K562 (cell line): Measurements from ENCODE around the gene TMC1. TPM values are rescaled to one million over a fixed set of nuclear protein-coding genes. Genes with fewer than 3 reads are reported as not detected.

Source experiments
- ATAC-seq: fragments of 200-7000 bp; cut with Tn5 transposase; 3 replicates; pipeline ENCODE4 v1.9.1; 2020; ENCODE audit warnings: moderate library complexity
- BruUV-seq: library from RNA; stranded (reverse); fragments of 400-500 nt; replicated peaks from 2 replicates; lab custom pipeline; 2021; lab: Mats Ljungman, UMichigan
- CTCF ChIA-PET: fragments of 300-600 bp; formaldehyde crosslinking; extraction: SDS; loops from one replicate; lab custom pipeline; 2021; ENCODE audit warnings: low intra/inter-chr PET ratio; lab: Yijun Ruan, JAX
- POLR2A ChIA-PET: fragments of 300-600, 350-650 bp; sonication (Branson Sonifier 250); formaldehyde crosslinking; extraction: SDS; loops from one replicate; lab custom pipeline; 2021; ENCODE audit warnings: antibody characterized with exemption, inconsistent platforms; lab: Yijun Ruan, JAX
- DNase-seq, 4 experiments: peaks; one replicate each; pipeline versions ENCODE4 v3.0.0 to v3.0.0-alpha.2; 2011 to 2018; ENCODE audit warnings: low spot score in 3 of 4, mixed read lengths in 3 of 4; ENCODE audit errors: extremely low read depth in 1 of 4
- FAIRE-seq: peaks from 2 replicates; lab custom pipeline; 2011; peaks lifted over from hg19 to GRCh38; lab: Jason Lieb, UNC
- H2AFZ ChIP-seq: 2 replicates; pipeline ENCODE4 v1.6.0; 2011; ENCODE audit warnings: low read depth, low read length, control low read depth, inconsistent platforms
- H3K27ac ChIP-seq: fragments of 200-600 bp; 3 replicates; pipeline ENCODE4 v1.8.0; 2011; ENCODE audit warnings: low read depth, mild to moderate bottlenecking, control low read depth, inconsistent platforms, low read length, moderate library complexity, mixed read lengths; ENCODE audit errors: extremely low read depth
- H3K27me3 ChIP-seq, 2 experiments: fragments of 300-600 bp in 1 of 2; 2 replicates in 1 of 2; 3 replicates in 1 of 2; pipeline versions ENCODE4 v1.6.0 to v1.8.0; 2011; ENCODE audit warnings: inconsistent platforms in 2 of 2, low read length in 2 of 2, mild to moderate bottlenecking in 1 of 2, mixed read lengths in 1 of 2, moderate library complexity in 1 of 2; ENCODE audit not compliant: control insufficient read depth in 2 of 2, insufficient read depth in 2 of 2
- H3K36me3 ChIP-seq: fragments of 300-600 bp; 3 replicates; pipeline ENCODE4 v1.8.0; 2011; ENCODE audit warnings: mild to moderate bottlenecking, low read length, inconsistent platforms; ENCODE audit not compliant: control insufficient read depth, insufficient read depth
- H3K4me1 ChIP-seq, 2 experiments: fragments of 200-600 bp in 1 of 2; replicated peaks in 1 of 2; 2 replicates in 1 of 2; 3 replicates in 1 of 2; pipeline versions ENCODE4 v1.5.1 to v1.8.0; 2011; ENCODE audit warnings: inconsistent platforms in 2 of 2, low read length in 2 of 2, mild to moderate bottlenecking in 1 of 2, mixed read lengths in 1 of 2, moderate library complexity in 1 of 2; ENCODE audit not compliant: control insufficient read depth in 2 of 2, insufficient read depth in 2 of 2
- H3K4me2 ChIP-seq: 2 replicates; pipeline ENCODE4 v1.6.1; 2011; ENCODE audit warnings: low read length, control low read depth, inconsistent platforms, mixed read lengths; ENCODE audit not compliant: insufficient read depth
- H3K4me3 ChIP-seq: fragments of 200-600 bp; sonication (generic), shearing (Covaris generic); 2 replicates; pipeline ENCODE4 v1.5.1; 2016; ENCODE audit warnings: control low read depth, inconsistent platforms
- H3K79me2 ChIP-seq: fragments of 200-600 bp; 3 replicates; pipeline ENCODE4 v1.8.0; 2011; ENCODE audit warnings: low read length, inconsistent platforms; ENCODE audit not compliant: control insufficient read depth, insufficient read depth
- H3K9ac ChIP-seq, 2 experiments: 2 replicates each; pipeline versions ENCODE4 v1.6.0 to v1.6.1; 2011; ENCODE audit warnings: low read depth in 2 of 2, low read length in 2 of 2, control low read depth in 1 of 2, inconsistent platforms in 1 of 2, mild to moderate bottlenecking in 1 of 2, mixed read lengths in 1 of 2; ENCODE audit not compliant: insufficient read depth in 1 of 2
- H3K9me1 ChIP-seq: one replicate; pipeline ENCODE4 v1.6.0; 2011; ENCODE audit warnings: inconsistent platforms, mild to moderate bottlenecking, low read length, moderate library complexity; ENCODE audit not compliant: control insufficient read depth, insufficient read depth
- H3K9me3 ChIP-seq: replicated peaks from 2 replicates; pipeline ENCODE4 v1.5.1; 2011; ENCODE audit warnings: low read depth, low read length, inconsistent platforms; ENCODE audit not compliant: control insufficient read depth, insufficient read depth
- H4K20me1 ChIP-seq: replicated peaks from 2 replicates; pipeline ENCODE4 v1.6.1; 2011; ENCODE audit warnings: low read length, inconsistent platforms, mixed read lengths; ENCODE audit not compliant: control insufficient read depth, insufficient read depth
- ARID1B ChIP-seq: fragments of 450-650 bp; IDR thresholded peaks from 2 replicates; pipeline ENCODE4 v1.6.1; 2016; ENCODE audit warnings: antibody characterized with exemption, mild to moderate bottlenecking, inconsistent platforms
- CBFA2T3 ChIP-seq: fragments of 450-650 bp; IDR thresholded peaks from 2 replicates; pipeline ENCODE4 v1.6.1; 2017
- CBX2 ChIP-seq: fragments of 200-600 bp; sonication (generic); IDR thresholded peaks from one replicate; pipeline ENCODE4 v1.6.1; 2012; ENCODE audit warnings: mild to moderate bottlenecking, low read length, inconsistent platforms; ENCODE audit not compliant: insufficient read depth, poor library complexity, severe bottlenecking
- DLX4 ChIP-seq: fragments of 250-450 bp; sonication (Bioruptor Pico); IDR thresholded peaks from 2 replicates; pipeline ENCODE4 v1.6.1; 2021; ENCODE audit warnings: mild to moderate bottlenecking
- DPF2 ChIP-seq: fragments of 450-650 bp; IDR thresholded peaks from 2 replicates; pipeline ENCODE4 v1.6.1; 2016
- ETS2 ChIP-seq: IDR thresholded peaks from 2 replicates; pipeline ENCODE4 v1.6.1; 2016; ENCODE audit warnings: borderline replicate concordance, missing genetic modification characterization, mild to moderate bottlenecking, moderate library complexity, missing compliant biosample characterization; ENCODE audit not compliant: poor library complexity, severe bottlenecking
- HINFP ChIP-seq: fragments of 450-650 bp; conservative IDR thresholded peaks from 2 replicates; pipeline ENCODE4 v1.6.1; 2016; ENCODE audit warnings: missing genetic modification characterization, low read depth, mild to moderate bottlenecking, control low read depth, missing compliant biosample characterization
- MCM3 ChIP-seq: fragments of 450-650 bp; IDR thresholded peaks from 2 replicates; pipeline ENCODE4 v1.6.1; 2016
- NFIC ChIP-seq: fragments of 450-650 bp; IDR thresholded peaks from 2 replicates; pipeline ENCODE4 v1.6.1; 2017; ENCODE audit warnings: mild to moderate bottlenecking, inconsistent platforms
- PHF21A ChIP-seq: fragments of 450-650 bp; IDR thresholded peaks from 2 replicates; pipeline ENCODE4 v1.6.1; 2017; ENCODE audit warnings: low read depth, borderline replicate concordance
- POU5F1 ChIP-seq: fragments of 150-350 bp; IDR thresholded peaks from 2 replicates; pipeline ENCODE4 v1.6.1; 2014; ENCODE audit warnings: borderline replicate concordance, low read length, low read depth, mild to moderate bottlenecking; ENCODE audit not compliant: partially characterized antibody
- USF2 ChIP-seq: sonication (generic); formaldehyde crosslinking; IDR thresholded peaks from 2 replicates; pipeline ENCODE4 v1.5.0; 2020; ENCODE audit warnings: missing genetic modification reagents
- ZBTB12 ChIP-seq: fragments of 250-450 bp; sonication (Bioruptor Pico); IDR thresholded peaks from 2 replicates; pipeline ENCODE4 v1.4.0; 2020
- ZNF124 ChIP-seq: sonication (generic); formaldehyde crosslinking; IDR thresholded peaks from 2 replicates; pipeline ENCODE4 v1.8.1; 2022; ENCODE audit warnings: missing genetic modification reagents
- ZNF24 ChIP-seq: fragments of 450-650 bp; IDR thresholded peaks from 2 replicates; pipeline ENCODE4 v1.6.1; 2016
- ZNF253 ChIP-seq: fragments of 250-450 bp; sonication (Bioruptor Pico); conservative IDR thresholded peaks from 2 replicates; pipeline ENCODE4 v1.6.1; 2021; ENCODE audit warnings: mild to moderate bottlenecking
- ZNF316 ChIP-seq: fragments of 450-650 bp; IDR thresholded peaks from 2 replicates; pipeline ENCODE4 v1.6.1; 2016
- ZNF586 ChIP-seq: fragments of 450-650 bp; formaldehyde crosslinking; conservative IDR thresholded peaks from 2 replicates; pipeline ENCODE4 v1.4.0; 2020; ENCODE audit warnings: mild to moderate bottlenecking, moderate library complexity
- ZNF695 ChIP-seq: fragments of 450-650 bp; formaldehyde crosslinking; IDR thresholded peaks from 2 replicates; pipeline ENCODE4 v1.4.0; 2020; ENCODE audit warnings: mild to moderate bottlenecking, moderate library complexity
- ZNF717 ChIP-seq: fragments of 250-450 bp; sonication (Bioruptor Pico); IDR thresholded peaks from 2 replicates; pipeline ENCODE4 v1.5.0; 2021
- WGBS: fragments of 100-300 bp; shearing (Covaris generic); methylation state at CpG from one replicate; pipeline ENCODE4 v1.1.6; 2016; ENCODE audit warnings: low coverage, mixed read lengths; ENCODE audit not compliant: insufficient coverage; ENCODE audit errors: missing lambda C conversion rate; 5-methylcytosine and 5-hydroxymethylcytosine counted together
- in situ Hi-C: fragments of 300-500 bp; cut with MboI; formaldehyde crosslinking; loops from 4 replicates; pipeline ENCODE4 v1.15.0; 2018; ENCODE audit warnings: inconsistent platforms, mixed read lengths
- intact Hi-C: fragments of 100-400 bp; cut with micrococcal nuclease; formaldehyde crosslinking; loops from 2 replicates; pipeline ENCODE4 v1.14.2; 2022
- polyA plus RNA-seq, 8 experiments: library from polyadenylated mRNA; depleted of rRNA in 4 of 8; stranded (reverse) in 5 of 8; unstranded in 3 of 8; fragments of >200 nt; fragmentation: Nextera tagmentation in 2 of 8; fragmentation: Illumina TruSeq in 1 of 8; extraction: Ambion mirVana in 2 of 8; extraction: Trizol in 1 of 8; gene quantifications; 2 replicates each; pipeline versions ENCODE4 v1.2.1 to v1.2.3, GENCODE V29; 2011 to 2014; ENCODE audit warnings: inconsistent platforms in 1 of 8, missing spikeins in 1 of 8
- total RNA-seq, 7 experiments: library from RNA; depleted of rRNA in 6 of 7; stranded (reverse); fragments of >200 nt in 6 of 7; fragmentation: Illumina TruSeq in 2 of 7; extraction: Trizol in 2 of 7; gene quantifications; 2 replicates each; pipeline versions ENCODE4 v1.2.1 to v1.2.3, GENCODE V29; 2011 to 2021; ENCODE audit warnings: low replicate concordance in 1 of 7

Gene TMC1
- total and polyA plus RNA-seq, 9 of the 15 experiments (the other 6 are each of a cell fraction or from before 2014, with no cell fraction given) = 0.10 to 0.15 TPM; not detected in 7

GRCh38 chr9:72579190-72579589, 57.8 kb downstream of the TMC1 start:
- H3K36me3 ChIP-seq = no peaks in the 10 kb centered on the region
- DNase-seq (peak; percentile 30 to 69 (median 44)), ATAC-seq (peak; percentile 77), FAIRE-seq (peak; percentile 77)
- ChIA-PET CTCF (no interaction called here), POLR2A (interaction anchor here (0.6 kb wide), 1 partner anchor 88 kb away, joined by 3 read pairs; no protein-coding TSS in a partner anchor)
- peaks cover 9 to 42% of the 10 kb centered on the region in 2 experiments; a peak in 4 of 5 replicates for H3K4me1 ChIP-seq
- H2AFZ ChIP-seq = peak overlapping the region; percentile 23; the same call in 1 of the 2 replicates
- H3K27ac ChIP-seq = peak overlapping the region; percentile 37; the same call in 2 of the 3 replicates
- in situ Hi-C loops (no loop called here), intact Hi-C loops (loop anchor here (5.0 kb wide), 1 partner anchor 37 kb away; no protein-coding TSS in a partner anchor)
- no peaks in the 10 kb centered on the region for H3K9me1 ChIP-seq
- H3K4me3 ChIP-seq = no peak overlapping the region
- H3K9ac ChIP-seq = peak overlapping the region in 1 of 2 experiments; percentile 9; a peak in 3 of 4 replicates
- 6% methylated on average over 3 of the region's 4 CpGs for WGBS
- no peaks in the 10 kb centered on the region for H3K9me3 ChIP-seq
- H3K4me2 ChIP-seq = peak overlapping the region; percentile 48; the same call in 1 of the 2 replicates
- no TSS peak for BruUV-seq
- H3K27me3 ChIP-seq = no peaks in the 10 kb centered on the region
- no peaks in the 10 kb centered on the region for H3K79me2 ChIP-seq
- H4K20me1 ChIP-seq = no peaks in the 10 kb centered on the region
- TF ChIP-seq HINFP (no peak), ZBTB12 (CRISPR knock-in tag) (no peak), DLX4 (CRISPR knock-in tag) (no peak), ZNF253 (CRISPR knock-in tag) (no peak), DPF2 (0 out of 2 replicates have a peak, but pooled peaks have one; percentile 35), ETS2 (tag) (no peak), ZNF586 (CRISPR knock-in tag) (no peak), ZNF24 (no peak), ZNF124 (no peak), MCM3 (no peak), ZNF695 (CRISPR knock-in tag) (no peak), USF2 (CRISPR knock-in tag) (no peak), ZNF316 (peak; percentile 47; the same call in 1 of the 2 replicates), POU5F1 (no peak), CBX2 (no peak), NFIC (peak; percentile 61), ARID1B (peak; percentile 29; the same call in 1 of the 2 replicates), ZNF717 (CRISPR knock-in tag) (no peak), CBFA2T3 (0 out of 2 replicates have a peak, but pooled peaks have one; percentile 13), PHF21A (no peak)
